ENCODE measurements around the gene BST1.

The BST1 gene, protein sequence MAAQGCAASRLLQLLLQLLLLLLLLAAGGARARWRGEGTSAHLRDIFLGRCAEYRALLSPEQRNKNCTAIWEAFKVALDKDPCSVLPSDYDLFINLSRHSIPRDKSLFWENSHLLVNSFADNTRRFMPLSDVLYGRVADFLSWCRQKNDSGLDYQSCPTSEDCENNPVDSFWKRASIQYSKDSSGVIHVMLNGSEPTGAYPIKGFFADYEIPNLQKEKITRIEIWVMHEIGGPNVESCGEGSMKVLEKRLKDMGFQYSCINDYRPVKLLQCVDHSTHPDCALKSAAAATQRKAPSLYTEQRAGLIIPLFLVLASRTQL

DNA sequence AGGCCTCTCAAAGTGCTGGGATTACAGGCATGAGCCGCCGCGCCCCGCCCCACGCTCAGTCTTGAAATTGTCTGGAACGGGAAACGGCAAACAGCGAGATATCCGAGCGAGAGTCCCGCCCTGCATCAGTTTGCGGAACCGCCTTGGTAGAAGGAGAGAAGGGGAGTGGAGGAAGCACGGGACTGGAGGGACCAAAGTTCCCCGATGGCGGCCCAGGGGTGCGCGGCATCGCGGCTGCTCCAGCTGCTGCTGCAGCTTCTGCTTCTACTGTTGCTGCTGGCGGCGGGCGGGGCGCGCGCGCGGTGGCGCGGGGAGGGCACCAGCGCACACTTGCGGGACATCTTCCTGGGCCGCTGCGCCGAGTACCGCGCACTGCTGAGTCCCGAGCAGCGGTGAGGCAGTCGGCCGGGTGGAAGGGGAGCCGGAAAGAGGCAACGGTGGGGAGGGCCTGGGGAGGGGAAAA is at the start of gene BST1:
BST1 (plus strand) TSS at position 125 of the 463 bp plus-strand sequence; CDS start at position 205, 80 bp downstream.
- TF ChIP-seq, protein P1, sequence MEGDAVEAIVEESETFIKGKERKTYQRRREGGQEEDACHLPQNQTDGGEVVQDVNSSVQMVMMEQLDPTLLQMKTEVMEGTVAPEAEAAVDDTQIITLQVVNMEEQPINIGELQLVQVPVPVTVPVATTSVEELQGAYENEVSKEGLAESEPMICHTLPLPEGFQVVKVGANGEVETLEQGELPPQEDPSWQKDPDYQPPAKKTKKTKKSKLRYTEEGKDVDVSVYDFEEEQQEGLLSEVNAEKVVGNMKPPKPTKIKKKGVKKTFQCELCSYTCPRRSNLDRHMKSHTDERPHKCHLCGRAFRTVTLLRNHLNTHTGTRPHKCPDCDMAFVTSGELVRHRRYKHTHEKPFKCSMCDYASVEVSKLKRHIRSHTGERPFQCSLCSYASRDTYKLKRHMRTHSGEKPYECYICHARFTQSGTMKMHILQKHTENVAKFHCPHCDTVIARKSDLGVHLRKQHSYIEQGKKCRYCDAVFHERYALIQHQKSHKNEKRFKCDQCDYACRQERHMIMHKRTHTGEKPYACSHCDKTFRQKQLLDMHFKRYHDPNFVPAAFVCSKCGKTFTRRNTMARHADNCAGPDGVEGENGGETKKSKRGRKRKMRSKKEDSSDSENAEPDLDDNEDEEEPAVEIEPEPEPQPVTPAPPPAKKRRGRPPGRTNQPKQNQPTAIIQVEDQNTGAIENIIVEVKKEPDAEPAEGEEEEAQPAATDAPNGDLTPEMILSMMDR (IDR thresholded peaks at IDR 0.05; ENCODE audit: extremely low read depth, missing control alignments): no peak

DNA sequence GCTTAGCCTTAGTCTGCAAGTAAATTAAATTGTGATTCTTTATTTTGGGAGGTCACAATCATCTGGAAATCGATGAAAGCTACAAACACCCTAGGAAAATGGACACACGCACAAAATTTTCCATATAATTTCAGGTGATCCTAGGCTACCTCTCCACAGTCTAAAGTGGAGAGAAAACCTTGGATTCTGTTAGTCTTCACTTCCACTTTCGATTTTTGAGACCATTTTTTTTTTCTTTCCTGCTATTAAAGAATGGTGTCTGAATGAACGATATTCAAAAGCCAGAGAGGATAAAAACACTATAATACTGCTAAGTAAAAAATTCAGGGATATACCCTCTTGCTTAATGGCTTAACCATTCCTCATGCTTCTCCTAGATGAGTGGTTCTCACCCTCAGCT is 49.4 kb upstream of the BST1 start:
- DNase-seq (ENCODE audit: low spot score): no peak
- TF ChIP-seq, protein P1 (IDR thresholded peaks at IDR 0.05; ENCODE audit: extremely low read depth, missing control alignments): no peak

More for the DNA sequence above, at the start of gene BST1:
- DNase-seq (ENCODE audit: low spot score): peak; percentile 64

- TF ChIP-seq, protein P1 (IDR thresholded peaks at IDR 0.05; ENCODE audit: extremely low read depth, missing control alignments): no peak
- peak; percentile 46 for DNase-seq (ENCODE audit: low spot score)
Measured at GRCh38 chr4:15653864-15654592, 48.8 kb upstream of the BST1 start.

- DNase-seq (ENCODE audit: low spot score): no peak
- TF ChIP-seq, protein P1 (IDR thresholded peaks at IDR 0.05; ENCODE audit: extremely low read depth, missing control alignments): no peak
Measured at GRCh38 chr4:15654593-15655222, 48.2 kb upstream of the BST1 start.

DNA sequence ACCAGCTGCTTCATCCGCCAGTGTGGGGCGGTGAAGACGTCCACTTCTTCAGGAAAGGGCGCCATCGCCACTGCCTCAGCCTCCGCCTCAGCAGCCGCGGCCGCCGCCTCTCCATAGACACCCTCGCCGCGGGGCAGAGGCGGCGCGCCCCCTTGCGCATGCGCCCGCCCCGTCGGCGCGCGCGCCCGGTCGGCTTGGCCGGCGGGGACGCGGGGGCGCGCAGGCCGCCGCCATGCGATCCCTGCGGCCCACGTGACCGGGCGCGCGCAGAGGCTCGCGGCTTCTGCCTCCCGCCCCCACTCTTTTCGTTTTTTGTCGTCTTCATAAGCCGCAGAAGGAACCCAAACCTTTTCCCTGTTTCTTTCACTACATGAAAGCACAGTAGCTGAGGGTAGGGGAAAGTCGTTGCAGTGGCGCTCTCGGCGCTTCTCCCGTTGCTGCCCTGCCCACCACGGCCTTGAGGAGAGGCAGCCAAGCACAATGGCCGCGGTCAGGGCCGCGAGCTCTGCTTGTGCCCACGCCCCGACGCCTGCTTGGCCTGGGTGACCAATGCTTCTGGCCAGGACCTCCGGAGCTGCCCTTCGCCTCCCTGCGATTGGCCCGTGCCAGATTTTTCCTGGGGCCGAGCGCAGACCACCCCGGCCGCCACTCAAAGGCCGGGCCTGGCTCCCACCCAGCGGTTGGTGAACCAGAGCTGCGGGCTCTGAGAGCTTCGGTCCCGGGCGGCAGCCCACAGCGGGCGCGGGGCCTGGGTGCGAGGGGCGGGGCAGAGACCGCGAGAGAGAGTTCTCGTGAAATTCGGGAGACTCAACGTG is 47.4 kb upstream of the BST1 start, which contains the start of gene FBXL5:
FBXL5 (minus strand) TSS at position 135 of the 815 bp plus-strand sequence; CDS start at position 65, 70 bp downstream.
- TF ChIP-seq, protein P1 (IDR thresholded peaks at IDR 0.05; ENCODE audit: extremely low read depth, missing control alignments): no peak
- peak; percentile 98 for DNase-seq (ENCODE audit: low spot score)

DNA sequence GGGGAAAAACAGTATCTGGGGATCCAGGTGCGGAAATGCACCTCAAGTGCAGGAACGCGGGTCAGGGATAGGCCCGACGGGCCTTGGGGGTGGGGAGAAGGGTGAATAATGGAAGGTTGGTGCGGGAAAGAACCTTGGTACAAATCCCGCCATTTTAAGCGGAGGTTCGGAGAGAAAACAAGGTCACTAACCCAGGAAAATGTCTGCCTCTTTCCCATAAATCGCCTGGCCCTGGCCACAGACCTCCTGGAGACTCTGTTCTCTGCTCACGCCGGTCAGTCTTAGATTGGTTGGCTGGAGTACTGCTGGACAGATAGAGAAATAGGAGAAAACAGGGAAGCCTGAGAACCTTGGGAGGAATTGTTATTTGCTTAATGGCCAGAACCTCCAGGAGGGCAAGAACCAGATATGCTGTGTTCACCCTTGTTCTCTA is 46.8 kb upstream of the BST1 start:
- TF ChIP-seq, protein P1 (IDR thresholded peaks at IDR 0.05; ENCODE audit: extremely low read depth, missing control alignments): no peak
- no peak for DNase-seq (ENCODE audit: low spot score)

Measured in GM20000 (cell line).